IPS-18a (cell line): ENCODE measurements around the gene DOCK2.
"Not testable (repeated sequence)": the region's sequence is repeated elsewhere in the genome, so short reads cannot be mapped to it uniquely, and the experiment has no call there.

Experiments used
- H3K27ac ChIP-seq: one replicate; pipeline ENCODE4 v1.5.1; 2013; ENCODE audit warnings: low read length
- H3K27me3 ChIP-seq: one replicate; pipeline ENCODE4 v1.6.1; 2013; ENCODE audit warnings: mild to moderate bottlenecking, low read length; ENCODE audit not compliant: control insufficient read depth, insufficient read depth
- H3K36me3 ChIP-seq: one replicate; pipeline ENCODE4 v1.6.1; 2013; ENCODE audit warnings: low read depth, low read length; ENCODE audit not compliant: control insufficient read depth
- H3K4me1 ChIP-seq: one replicate; pipeline ENCODE4 v1.6.1; 2013; ENCODE audit warnings: low read depth, low read length; ENCODE audit not compliant: control insufficient read depth
- H3K4me3 ChIP-seq: one replicate; pipeline ENCODE4 v1.5.1; 2013; ENCODE audit warnings: low read length
- H3K9ac ChIP-seq: one replicate; pipeline ENCODE4 v1.6.1; 2013; ENCODE audit warnings: mild to moderate bottlenecking, low read length, moderate library complexity
- H3K9me3 ChIP-seq: one replicate; pipeline ENCODE4 v1.6.1; 2013; ENCODE audit warnings: low read depth, low read length; ENCODE audit not compliant: control insufficient read depth

Gene DOCK2

DNA sequence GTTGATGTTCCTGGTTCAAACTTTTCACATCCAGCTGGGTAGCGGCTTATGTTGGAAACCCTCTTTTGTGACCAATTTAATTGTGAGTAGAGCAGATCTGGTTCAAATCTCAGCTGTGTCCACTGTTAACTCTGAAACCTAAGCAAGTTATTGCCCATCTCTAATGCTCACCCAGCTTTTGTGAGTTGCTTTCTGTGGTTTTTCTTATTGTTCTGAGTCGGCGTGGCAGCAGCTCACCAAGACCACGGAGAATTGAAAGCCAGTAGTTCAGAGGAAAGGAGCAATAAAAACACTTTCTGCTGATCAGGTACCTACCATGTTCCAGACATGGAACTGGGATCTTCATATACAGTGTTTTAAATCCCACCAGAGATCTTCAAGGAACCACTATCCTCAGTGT lies 114.4 kb downstream of the DOCK2 start:
- Histone ChIP-seq H3K27ac (no peak overlapping the region), H3K4me3 (no peak overlapping the region), H3K9ac (no peak overlapping the region), H3K4me1 (peaks cover 10% of the 10 kb centered on the region), H3K9me3 (no peaks in the 10 kb centered on the region), H3K27me3 (no peaks in the 10 kb centered on the region), H3K36me3 (no peaks in the 10 kb centered on the region)

- not testable (repeated sequence) for H3K36me3 ChIP-seq, H3K9me3 ChIP-seq, H3K9ac ChIP-seq, H3K27me3 ChIP-seq, H3K4me3 ChIP-seq, H3K27ac ChIP-seq
- peaks cover 10% of the 10 kb centered on the region for H3K4me1 ChIP-seq
Measured at GRCh38 chr5:169752566-169752965, 115.5 kb downstream of the DOCK2 start.

DNA sequence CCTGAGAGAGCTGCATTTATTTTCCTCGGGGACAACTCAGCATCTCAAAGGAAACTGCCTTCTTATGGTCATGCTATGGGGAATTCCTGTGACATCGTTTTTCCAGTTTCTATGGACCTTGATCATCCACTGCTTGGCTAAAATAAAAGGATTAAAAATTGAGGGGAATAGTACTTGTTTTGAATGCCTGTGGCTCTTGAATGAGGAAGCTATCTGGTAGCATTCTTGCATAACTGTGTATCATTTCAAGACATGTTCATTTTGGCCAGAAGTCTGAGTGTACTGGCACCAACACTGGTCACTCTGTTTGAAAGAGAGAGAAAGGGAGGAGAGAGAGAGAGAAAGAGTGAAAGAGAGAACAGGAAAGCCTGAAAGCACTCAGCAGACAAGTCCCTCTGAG lies 116.7 kb downstream of the DOCK2 start:
- Histone ChIP-seq H3K4me1 (peaks cover 10% of the 10 kb centered on the region), H3K27ac (no peak overlapping the region), H3K36me3 (no peaks in the 10 kb centered on the region), H3K27me3 (no peaks in the 10 kb centered on the region), H3K9me3 (no peaks in the 10 kb centered on the region), H3K4me3 (no peak overlapping the region), H3K9ac (no peak overlapping the region)

DNA sequence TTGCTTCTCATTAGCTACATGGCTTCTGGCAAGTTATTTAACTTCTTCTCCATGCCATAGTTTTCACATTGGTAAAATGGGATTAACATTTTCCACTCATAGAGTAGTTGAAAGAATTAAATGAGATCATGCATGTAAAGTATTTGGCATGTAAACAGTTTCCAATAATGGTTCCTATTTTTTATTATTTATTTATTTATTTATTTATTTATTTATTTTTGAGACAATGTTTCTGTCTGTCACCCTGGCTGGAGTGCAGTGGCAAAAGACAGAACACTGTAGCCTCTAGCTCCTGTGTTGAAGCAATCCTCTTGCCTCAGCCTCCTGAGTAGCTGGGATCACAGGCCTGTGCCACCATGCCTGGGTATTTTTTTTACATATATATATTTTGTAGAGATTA lies 117.7 kb downstream of the DOCK2 start:
- Histone ChIP-seq H3K9ac (no peak overlapping the region), H3K27me3 (no peaks in the 10 kb centered on the region), H3K36me3 (no peaks in the 10 kb centered on the region), H3K4me1 (peaks cover 10% of the 10 kb centered on the region), H3K9me3 (no peaks in the 10 kb centered on the region), H3K27ac (no peak overlapping the region), H3K4me3 (no peak overlapping the region)

DNA sequence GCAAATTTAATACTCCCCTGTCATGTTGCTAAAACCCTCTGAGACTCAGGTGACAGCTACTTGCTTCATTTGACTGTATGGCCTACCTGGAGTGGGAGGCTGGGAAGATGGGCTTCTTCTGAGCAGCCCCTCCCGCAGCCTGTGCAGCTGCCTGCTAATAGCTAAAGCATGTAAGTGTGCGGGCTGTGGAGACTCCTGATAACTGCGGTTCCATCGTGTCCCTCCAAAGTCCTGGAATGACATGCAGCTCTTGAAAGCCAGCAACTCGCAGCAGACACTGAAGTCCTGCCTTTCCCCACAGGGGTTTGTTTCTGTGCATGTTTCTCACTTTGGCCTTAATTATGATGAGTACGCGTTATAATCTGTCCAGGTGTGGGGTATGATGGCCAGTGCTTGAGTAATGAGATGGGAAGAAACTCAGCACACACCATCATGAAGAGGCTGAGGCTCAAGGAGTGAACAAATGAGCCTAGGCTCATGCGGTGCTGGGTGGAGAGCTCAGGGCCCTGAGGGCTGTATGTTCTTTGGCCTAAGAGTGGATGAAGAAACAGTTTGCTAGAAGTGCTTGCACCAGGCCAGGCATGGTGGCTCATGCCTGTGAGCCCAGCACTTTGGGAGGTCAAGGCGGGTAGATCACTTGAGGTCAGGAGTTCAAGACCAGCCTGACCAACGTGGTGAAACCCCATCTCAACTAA lies 119.1 kb downstream of the DOCK2 start:
- Histone ChIP-seq H3K27me3 (no peaks in the 10 kb centered on the region), H3K4me3 (no peak overlapping the region), H3K4me1 (peaks cover 10% of the 10 kb centered on the region), H3K9me3 (no peaks in the 10 kb centered on the region), H3K9ac (no peak overlapping the region), H3K27ac (no peak overlapping the region), H3K36me3 (no peaks in the 10 kb centered on the region)

GRCh38 chr5:169757016-169757415 lies 119.9 kb downstream of the DOCK2 start:
- H3K27ac ChIP-seq: no peak overlapping the region
- H3K4me3 ChIP-seq: no peak overlapping the region
- no peaks in the 10 kb centered on the region for H3K36me3 ChIP-seq
- peaks cover 10% of the 10 kb centered on the region for H3K4me1 ChIP-seq
- H3K9ac ChIP-seq: no peak overlapping the region
- H3K27me3 ChIP-seq: no peaks in the 10 kb centered on the region
- no peaks in the 10 kb centered on the region for H3K9me3 ChIP-seq

DNA sequence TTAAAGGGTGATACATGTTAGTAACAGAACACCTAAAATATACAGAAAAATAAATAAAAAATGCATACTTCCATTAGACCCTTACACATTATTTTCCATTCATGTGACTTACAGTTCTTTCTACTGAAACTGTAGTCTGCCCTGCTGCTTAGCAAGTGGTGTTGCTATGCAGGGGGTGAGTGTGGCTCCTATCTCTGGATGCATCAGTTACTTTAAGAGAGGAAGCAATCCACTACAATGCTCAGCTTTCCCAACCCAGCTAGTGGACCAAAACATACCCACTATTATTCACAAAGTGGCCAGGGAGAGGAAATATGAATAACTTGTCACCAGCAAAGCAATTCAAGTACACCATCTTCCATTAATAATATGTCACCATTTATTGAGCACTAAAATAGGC lies 121.8 kb downstream of the DOCK2 start:
- H3K9ac ChIP-seq: no peak overlapping the region
- H3K27ac ChIP-seq: no peak overlapping the region
- H3K4me1 ChIP-seq: peaks cover 15% of the 10 kb centered on the region
- H3K4me3 ChIP-seq: no peak overlapping the region
- no peaks in the 10 kb centered on the region for H3K27me3 ChIP-seq
- no peaks in the 10 kb centered on the region for H3K9me3 ChIP-seq
- no peaks in the 10 kb centered on the region for H3K36me3 ChIP-seq

- H3K27ac ChIP-seq: no peak overlapping the region
- no peaks in the 10 kb centered on the region for H3K9me3 ChIP-seq
- H3K36me3 ChIP-seq: no peaks in the 10 kb centered on the region
- H3K4me1 ChIP-seq: peaks cover 9% of the 10 kb centered on the region
- no peak overlapping the region for H3K9ac ChIP-seq
- H3K27me3 ChIP-seq: no peaks in the 10 kb centered on the region
- H3K4me3 ChIP-seq: no peak overlapping the region
Measured at GRCh38 chr5:169760229-169760628, 123.2 kb downstream of the DOCK2 start.

DNA sequence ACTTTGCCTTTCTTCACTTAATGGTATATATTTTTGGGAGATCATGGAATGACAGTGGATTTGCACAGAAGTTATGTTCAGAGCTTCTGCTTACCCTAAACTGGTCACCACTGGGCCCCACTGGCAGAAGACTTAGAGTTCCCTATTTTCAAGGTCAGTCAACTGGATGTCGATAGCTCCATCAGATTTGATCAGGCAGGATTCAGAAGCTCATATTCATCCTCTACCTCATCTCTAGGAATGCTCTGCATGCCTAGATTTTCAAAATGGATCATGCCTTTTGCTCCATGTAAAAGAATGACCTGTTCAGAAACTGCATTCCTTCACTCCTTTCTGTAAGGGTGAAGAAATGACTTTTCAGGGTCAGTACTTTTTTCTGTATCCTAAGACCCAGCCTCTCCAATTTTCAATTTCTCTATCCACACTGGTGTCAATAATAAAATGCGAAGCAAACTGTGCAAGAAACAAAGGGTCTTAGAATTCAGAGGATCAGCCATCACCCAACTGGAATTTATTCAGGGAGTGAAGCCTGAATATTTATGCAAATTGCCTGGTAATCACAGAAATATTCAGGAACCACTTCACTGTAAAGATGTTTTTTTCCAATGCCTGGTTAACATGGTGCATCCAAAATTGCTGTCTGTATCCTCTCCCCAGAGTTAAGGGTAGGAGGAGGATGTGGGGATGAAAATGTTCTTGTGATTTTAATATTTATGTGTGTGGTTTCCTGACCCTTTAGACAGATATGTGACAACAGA lies 125.4 kb downstream of the DOCK2 start:
- no peaks in the 10 kb centered on the region for H3K36me3 ChIP-seq
- no peak overlapping the region for H3K9ac ChIP-seq
- H3K9me3 ChIP-seq: no peaks in the 10 kb centered on the region
- no peak overlapping the region for H3K4me3 ChIP-seq
- no peaks in the 10 kb centered on the region for H3K27me3 ChIP-seq
- H3K27ac ChIP-seq: no peak overlapping the region
- H3K4me1 ChIP-seq: peaks cover 9% of the 10 kb centered on the region

DNA sequence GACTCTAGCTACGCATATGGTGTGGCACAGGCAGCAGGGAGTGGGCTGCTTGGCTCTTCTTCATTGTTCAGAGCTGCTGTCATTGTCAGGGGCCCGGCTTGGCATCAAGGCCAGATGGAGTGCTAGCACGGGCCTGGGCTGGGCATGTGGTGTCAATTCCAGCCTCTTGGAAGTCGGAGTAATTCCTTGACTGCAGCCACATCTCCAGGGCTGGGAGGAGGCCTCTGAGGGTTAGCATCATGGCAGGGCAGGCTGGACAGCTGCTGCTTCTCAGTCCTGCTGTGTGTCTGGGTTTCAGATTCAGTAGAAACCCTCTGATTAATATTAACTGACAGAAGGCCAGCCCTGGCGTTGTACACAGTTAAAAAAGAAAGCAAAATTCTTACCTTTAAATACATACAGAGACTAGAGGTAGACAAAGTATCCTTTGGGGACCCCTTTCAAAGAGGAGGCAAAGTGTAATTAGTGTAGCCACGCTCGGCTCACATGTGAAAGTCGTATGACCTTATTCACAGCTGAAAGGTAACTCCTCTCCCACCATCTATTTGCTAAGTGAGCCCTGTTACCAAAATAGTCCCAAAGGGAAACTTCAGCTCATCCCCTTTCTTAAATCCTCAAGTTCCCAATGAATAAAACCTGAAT lies 126.4 kb downstream of the DOCK2 start:
- Histone ChIP-seq H3K4me3 (no peak overlapping the region), H3K27ac (no peak overlapping the region), H3K9ac (no peak overlapping the region), H3K36me3 (no peaks in the 10 kb centered on the region), H3K27me3 (no peaks in the 10 kb centered on the region), H3K9me3 (no peaks in the 10 kb centered on the region), H3K4me1 (peaks cover 18% of the 10 kb centered on the region)

DNA sequence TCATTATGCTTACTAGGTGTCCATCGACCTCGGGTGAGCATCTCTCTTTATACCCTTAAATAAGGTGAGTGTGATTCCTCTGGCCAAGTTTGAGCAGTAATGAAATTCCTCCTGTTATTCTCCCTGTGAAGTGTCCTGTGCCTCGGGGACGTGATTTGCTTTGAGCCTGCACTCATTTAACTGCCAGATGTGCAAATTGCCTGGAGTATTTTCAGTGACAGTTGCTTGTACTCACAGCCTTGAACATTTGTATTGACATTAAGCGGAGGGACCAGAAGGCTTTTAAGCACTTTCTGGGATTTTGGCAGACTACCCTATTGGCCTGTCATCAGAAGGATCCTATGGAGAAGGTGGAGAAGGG lies 126.9 kb downstream of the DOCK2 start:
- Histone ChIP-seq H3K9me3 (no peaks in the 10 kb centered on the region), H3K27ac (no peak overlapping the region), H3K36me3 (no peaks in the 10 kb centered on the region), H3K4me3 (no peak overlapping the region), H3K9ac (no peak overlapping the region), H3K4me1 (peaks cover 22% of the 10 kb centered on the region), H3K27me3 (no peaks in the 10 kb centered on the region)
